Erythroblast (primary cell): Measurements from ENCODE around the gene VAV1.

Experiments used
- GATA1 ChIP-seq: IDR thresholded peaks from 2 replicates; pipeline ENCODE4 v1.6.1; 2011; ENCODE audit warnings: low read depth, mild to moderate bottlenecking, control low read depth, low read length, moderate library complexity
- POLR2A ChIP-seq: IDR thresholded peaks from 2 replicates; pipeline ENCODE4 v1.6.1; 2011; ENCODE audit warnings: mild to moderate bottlenecking, low read length

DNA sequence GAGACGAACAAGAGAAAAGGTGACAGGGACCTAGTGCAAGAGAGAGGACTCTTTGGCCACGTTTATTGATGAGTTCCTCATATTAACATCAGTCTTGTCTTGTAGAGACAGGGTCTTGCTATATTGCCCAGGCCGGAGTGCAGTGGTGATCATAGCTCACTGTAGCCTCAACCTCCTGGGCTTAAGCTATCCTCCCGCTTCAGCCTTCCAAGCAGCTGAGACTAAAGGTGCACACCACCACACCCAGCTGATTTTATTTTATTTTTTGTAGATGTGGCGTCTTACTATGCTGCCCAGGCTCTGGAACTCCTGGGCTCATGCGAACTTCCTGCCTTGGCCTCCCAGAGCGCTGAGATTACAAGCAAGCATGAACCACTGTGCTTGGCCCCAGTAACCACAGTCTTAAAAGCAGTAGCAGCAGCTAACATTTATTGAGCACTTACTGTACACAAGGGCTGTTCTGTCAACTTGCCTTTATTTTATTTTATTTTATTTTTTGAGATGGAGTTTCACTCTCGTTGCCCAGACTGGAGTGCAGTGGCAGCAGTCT lies 4.2 kb upstream of the VAV1 start:
- no peak for TF ChIP-seq POLR2A
- TF ChIP-seq GATA1, result no peak
